ENCODE data around the gene SLC13A1.

The SLC13A1 gene

DNA sequence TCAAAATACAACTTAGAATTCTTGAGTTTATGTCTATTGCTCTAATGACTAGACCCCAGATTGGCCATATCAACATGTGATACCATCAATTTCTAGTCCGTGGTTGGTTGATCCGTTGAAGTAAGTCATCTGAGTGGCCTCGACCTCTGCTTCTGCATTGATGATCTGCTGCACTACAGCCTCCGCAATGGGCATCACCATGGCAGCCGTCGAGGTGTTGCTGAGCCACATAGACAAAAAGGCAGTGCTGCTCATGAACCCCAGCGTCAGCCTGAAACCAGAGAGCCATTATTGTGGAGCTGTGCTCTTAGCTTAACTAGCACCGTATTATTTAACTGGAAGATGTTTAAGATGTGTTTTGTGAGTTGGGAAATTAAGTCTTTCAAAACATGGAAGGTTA is 30.7 kb downstream of the SLC13A1 start:
- Histone ChIP-seq H3K27me3 (ENCODE audit: insufficient read depth, low read length, poor library complexity) (no peaks in the 10 kb centered on the region), H3K36me3 (ENCODE audit: insufficient read depth, low read length) (no peaks in the 10 kb centered on the region), H3K4me1 (ENCODE audit: insufficient read depth, low read length) (no peaks in the 10 kb centered on the region), H3K9me3 (ENCODE audit: insufficient read depth, low read length, severe bottlenecking) (no peaks in the 10 kb centered on the region), H4K20me1 (ENCODE audit: insufficient read depth, low read length) (no peaks in the 10 kb centered on the region), H3K4me3 (ENCODE audit: low read depth in 1 of 2, low read length in 2 of 2) (no peak overlapping the region), H2AFZ (ENCODE audit: low read depth, low read length) (no peak overlapping the region), H3K9ac (ENCODE audit: low read depth, low read length) (no peak overlapping the region), H3K27ac (ENCODE audit: low read length) (no peak overlapping the region), H3K4me2 (ENCODE audit: insufficient read depth, low read length) (no peak overlapping the region), H3K79me2 (ENCODE audit: insufficient read depth, low read length) (no peaks in the 10 kb centered on the region)
- DNase-seq: no peak
- TF ChIP-seq EZH2 (IDR thresholded peaks at IDR 0.05; ENCODE audit: borderline replicate concordance, low read depth, low read length, severe bottlenecking): no peak
- TF ChIP-seq, protein P1, sequence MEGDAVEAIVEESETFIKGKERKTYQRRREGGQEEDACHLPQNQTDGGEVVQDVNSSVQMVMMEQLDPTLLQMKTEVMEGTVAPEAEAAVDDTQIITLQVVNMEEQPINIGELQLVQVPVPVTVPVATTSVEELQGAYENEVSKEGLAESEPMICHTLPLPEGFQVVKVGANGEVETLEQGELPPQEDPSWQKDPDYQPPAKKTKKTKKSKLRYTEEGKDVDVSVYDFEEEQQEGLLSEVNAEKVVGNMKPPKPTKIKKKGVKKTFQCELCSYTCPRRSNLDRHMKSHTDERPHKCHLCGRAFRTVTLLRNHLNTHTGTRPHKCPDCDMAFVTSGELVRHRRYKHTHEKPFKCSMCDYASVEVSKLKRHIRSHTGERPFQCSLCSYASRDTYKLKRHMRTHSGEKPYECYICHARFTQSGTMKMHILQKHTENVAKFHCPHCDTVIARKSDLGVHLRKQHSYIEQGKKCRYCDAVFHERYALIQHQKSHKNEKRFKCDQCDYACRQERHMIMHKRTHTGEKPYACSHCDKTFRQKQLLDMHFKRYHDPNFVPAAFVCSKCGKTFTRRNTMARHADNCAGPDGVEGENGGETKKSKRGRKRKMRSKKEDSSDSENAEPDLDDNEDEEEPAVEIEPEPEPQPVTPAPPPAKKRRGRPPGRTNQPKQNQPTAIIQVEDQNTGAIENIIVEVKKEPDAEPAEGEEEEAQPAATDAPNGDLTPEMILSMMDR (IDR thresholded peaks at IDR 0.05; ENCODE audit: borderline replicate concordance, extremely low read depth, low read length, poor library complexity, severe bottlenecking): no peak
- ATAC-seq (ENCODE audit: insufficient read depth, low read depth): no peak

- no peak overlapping the region for H3K9ac ChIP-seq (ENCODE audit: low read depth, low read length)
- H3K27me3 ChIP-seq (ENCODE audit: insufficient read depth, low read length, poor library complexity): no peaks in the 10 kb centered on the region
- no peaks in the 10 kb centered on the region for H4K20me1 ChIP-seq (ENCODE audit: insufficient read depth, low read length)
- H3K4me1 ChIP-seq (ENCODE audit: insufficient read depth, low read length): no peaks in the 10 kb centered on the region
- no peak overlapping the region for H3K4me2 ChIP-seq (ENCODE audit: insufficient read depth, low read length)
- no peak overlapping the region for H3K27ac ChIP-seq (ENCODE audit: low read length)
- TF ChIP-seq, protein P1 (IDR thresholded peaks at IDR 0.05; ENCODE audit: borderline replicate concordance, extremely low read depth, low read length, poor library complexity, severe bottlenecking): no peak
- TF ChIP-seq EZH2 (IDR thresholded peaks at IDR 0.05; ENCODE audit: borderline replicate concordance, low read depth, low read length, severe bottlenecking): no peak
- H3K79me2 ChIP-seq (ENCODE audit: insufficient read depth, low read length): no peaks in the 10 kb centered on the region
- no peak for DNase-seq
- no peak for ATAC-seq (ENCODE audit: insufficient read depth, low read depth)
- H3K4me3 ChIP-seq (ENCODE audit: low read depth in 1 of 2, low read length in 2 of 2): no peak overlapping the region
- no peaks in the 10 kb centered on the region for H3K9me3 ChIP-seq (ENCODE audit: insufficient read depth, low read length, severe bottlenecking)
- H2AFZ ChIP-seq (ENCODE audit: low read depth, low read length): no peak overlapping the region
- H3K36me3 ChIP-seq (ENCODE audit: insufficient read depth, low read length): no peaks in the 10 kb centered on the region
Measured at GRCh38 chr7:123157606-123158005, 42.2 kb downstream of the SLC13A1 start.

GRCh38 chr7:123155571-123155970 is 44.2 kb downstream of the SLC13A1 start:
- Histone ChIP-seq H3K4me2 (ENCODE audit: insufficient read depth, low read length) (no peak overlapping the region), H3K4me1 (ENCODE audit: insufficient read depth, low read length) (no peaks in the 10 kb centered on the region), H3K9me3 (ENCODE audit: insufficient read depth, low read length, severe bottlenecking) (no peaks in the 10 kb centered on the region), H3K9ac (ENCODE audit: low read depth, low read length) (no peak overlapping the region), H2AFZ (ENCODE audit: low read depth, low read length) (no peak overlapping the region), H3K27me3 (ENCODE audit: insufficient read depth, low read length, poor library complexity) (no peaks in the 10 kb centered on the region), H4K20me1 (ENCODE audit: insufficient read depth, low read length) (no peaks in the 10 kb centered on the region), H3K79me2 (ENCODE audit: insufficient read depth, low read length) (no peaks in the 10 kb centered on the region), H3K4me3 (ENCODE audit: low read depth in 1 of 2, low read length in 2 of 2) (no peak overlapping the region), H3K27ac (ENCODE audit: low read length) (no peak overlapping the region), H3K36me3 (ENCODE audit: insufficient read depth, low read length) (no peaks in the 10 kb centered on the region)
- TF ChIP-seq, protein P1 (IDR thresholded peaks at IDR 0.05; ENCODE audit: borderline replicate concordance, extremely low read depth, low read length, poor library complexity, severe bottlenecking): no peak
- TF ChIP-seq EZH2 (IDR thresholded peaks at IDR 0.05; ENCODE audit: borderline replicate concordance, low read depth, low read length, severe bottlenecking): no peak
- DNase-seq (no peak), ATAC-seq (ENCODE audit: insufficient read depth, low read depth) (no peak)

Measured in DND-41 (cell line).